Coronary artery (tissue), 2 donors: ENCODE results near the gene CLCNKA.
A peak's percentile ranks its signal among the peaks of the same experiment; 100 is the strongest.
"Not testable (repeated sequence)": the region's sequence is repeated elsewhere in the genome, so short reads cannot be mapped to it uniquely, and the experiment has no call there.

Source experiments
- DNase-seq: peaks from one replicate; pipeline ENCODE4 v3.0.0-alpha.2; 2017; ENCODE audit warnings: low spot score
- H3K27ac ChIP-seq, 2 donors: fragments of 200-600 bp; sonication (generic); one replicate each; pipeline ENCODE4 v1.5.1; 2016 to 2019
- H3K4me3 ChIP-seq: fragments of 200-600 bp; sonication (generic); 2 replicates; pipeline ENCODE4 v1.5.1; 2016; ENCODE audit warnings: mild to moderate bottlenecking, moderate library complexity
- TF ChIP-seq, protein P1 (sequence below): fragments of 200-600 bp; sonication (generic); IDR thresholded peaks from one replicate; pipeline ENCODE4 v1.5.1; 2019; ENCODE audit warnings: antibody characterized with exemption

Gene CLCNKA

DNA sequence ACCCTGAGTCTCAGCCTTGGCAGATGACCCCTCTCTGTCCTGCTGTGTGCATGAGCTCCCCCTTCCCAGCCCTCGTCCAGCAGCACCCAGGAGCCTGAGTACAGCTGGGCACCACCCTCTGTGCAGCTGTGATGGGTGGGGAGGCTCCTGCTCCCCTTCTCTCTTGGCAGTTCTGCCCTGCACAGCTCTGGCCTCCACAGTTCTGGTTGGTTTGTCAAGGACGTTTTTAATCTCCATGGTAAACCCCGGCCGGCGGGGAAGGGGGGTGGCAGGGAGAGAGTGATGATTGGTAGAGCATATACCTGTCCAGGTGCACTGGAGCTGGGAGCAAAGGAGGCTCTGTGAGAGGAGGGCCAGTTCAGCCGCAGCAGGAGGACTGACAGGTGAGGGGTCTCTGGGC lies at the start of gene CLCNKA:
CLCNKA (plus strand) TSS at position 356 of the 400 bp plus-strand sequence. CDS start 584 bp downstream, outside the sequence.
- Histone ChIP-seq H3K4me3 (no peak within 1 kb of the TSS), H3K27ac (no peak within 1 kb of the TSS)
- DNase-seq: no peak
- TF ChIP-seq, protein P1, sequence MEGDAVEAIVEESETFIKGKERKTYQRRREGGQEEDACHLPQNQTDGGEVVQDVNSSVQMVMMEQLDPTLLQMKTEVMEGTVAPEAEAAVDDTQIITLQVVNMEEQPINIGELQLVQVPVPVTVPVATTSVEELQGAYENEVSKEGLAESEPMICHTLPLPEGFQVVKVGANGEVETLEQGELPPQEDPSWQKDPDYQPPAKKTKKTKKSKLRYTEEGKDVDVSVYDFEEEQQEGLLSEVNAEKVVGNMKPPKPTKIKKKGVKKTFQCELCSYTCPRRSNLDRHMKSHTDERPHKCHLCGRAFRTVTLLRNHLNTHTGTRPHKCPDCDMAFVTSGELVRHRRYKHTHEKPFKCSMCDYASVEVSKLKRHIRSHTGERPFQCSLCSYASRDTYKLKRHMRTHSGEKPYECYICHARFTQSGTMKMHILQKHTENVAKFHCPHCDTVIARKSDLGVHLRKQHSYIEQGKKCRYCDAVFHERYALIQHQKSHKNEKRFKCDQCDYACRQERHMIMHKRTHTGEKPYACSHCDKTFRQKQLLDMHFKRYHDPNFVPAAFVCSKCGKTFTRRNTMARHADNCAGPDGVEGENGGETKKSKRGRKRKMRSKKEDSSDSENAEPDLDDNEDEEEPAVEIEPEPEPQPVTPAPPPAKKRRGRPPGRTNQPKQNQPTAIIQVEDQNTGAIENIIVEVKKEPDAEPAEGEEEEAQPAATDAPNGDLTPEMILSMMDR: no peak

DNA sequence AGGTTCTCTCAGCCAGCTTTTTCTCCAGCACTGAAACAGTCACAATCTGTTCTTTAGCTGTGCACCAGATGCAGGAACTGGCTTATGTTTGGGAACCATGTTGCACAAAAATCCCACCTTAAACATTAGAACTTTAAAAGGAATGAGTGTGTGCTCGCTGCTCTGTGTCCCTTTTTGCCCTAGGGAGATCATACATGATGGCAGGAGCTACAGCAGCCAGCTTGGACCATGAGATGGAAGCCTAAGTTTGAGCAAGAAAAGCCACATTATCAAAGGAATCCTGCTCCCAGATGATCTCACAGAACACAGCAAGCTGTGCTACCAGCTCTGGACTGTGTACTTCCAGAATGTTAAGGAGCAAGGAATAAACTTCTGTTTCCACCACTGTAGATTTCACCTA lies 49.4 kb upstream of the CLCNKA start:
- TF ChIP-seq, protein P1: no peak
- Histone ChIP-seq H3K4me3 (no peak overlapping the region), H3K27ac (no peak overlapping the region)
- no peak for DNase-seq

DNA sequence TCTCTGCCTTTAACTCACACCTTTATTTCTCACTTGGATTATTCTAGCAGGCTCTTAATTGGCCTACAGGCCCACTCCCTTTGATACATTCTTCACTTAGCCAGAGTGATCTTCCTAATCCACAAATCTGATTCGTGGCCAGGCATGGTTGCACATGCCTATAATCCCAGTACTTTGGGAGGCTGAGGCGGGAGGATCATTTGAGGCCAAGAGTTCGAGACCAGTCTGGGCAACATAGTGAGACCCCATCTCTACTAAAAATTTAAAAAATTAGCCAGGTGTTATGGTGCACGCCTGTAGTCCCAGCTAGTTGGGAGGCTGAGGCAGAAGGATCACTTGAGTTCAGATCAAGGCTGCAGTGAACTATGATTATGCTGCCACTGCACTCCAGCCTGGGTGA lies 48.1 kb upstream of the CLCNKA start:
- no peak for DNase-seq
- H3K27ac ChIP-seq: no peak overlapping the region
- TF ChIP-seq, protein P1: no peak
- no peak overlapping the region for H3K4me3 ChIP-seq

DNA sequence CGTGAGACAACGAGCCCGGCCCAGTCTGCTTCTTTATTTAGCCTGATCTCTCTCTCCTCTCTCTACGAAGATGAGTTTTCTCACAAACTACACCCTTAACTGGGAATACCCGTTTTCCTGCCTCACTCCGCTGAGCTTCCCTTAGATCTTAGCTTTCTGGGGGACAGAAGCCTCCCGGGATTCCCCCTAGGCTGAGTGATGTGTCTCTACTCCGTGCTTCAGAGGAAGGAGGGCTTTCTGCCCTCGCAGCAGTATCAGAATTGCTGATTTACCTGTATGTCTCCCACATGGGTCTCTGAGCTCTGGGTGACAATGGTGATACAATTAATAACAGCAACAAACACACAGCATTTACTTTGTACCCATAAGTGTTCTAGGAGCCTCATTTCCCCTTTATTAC lies 47.0 kb upstream of the CLCNKA start:
- Histone ChIP-seq H3K27ac (no peak overlapping the region), H3K4me3 (peak overlapping the region; percentile 100)
- TF ChIP-seq, protein P1: no peak
- DNase-seq: no peak

DNA sequence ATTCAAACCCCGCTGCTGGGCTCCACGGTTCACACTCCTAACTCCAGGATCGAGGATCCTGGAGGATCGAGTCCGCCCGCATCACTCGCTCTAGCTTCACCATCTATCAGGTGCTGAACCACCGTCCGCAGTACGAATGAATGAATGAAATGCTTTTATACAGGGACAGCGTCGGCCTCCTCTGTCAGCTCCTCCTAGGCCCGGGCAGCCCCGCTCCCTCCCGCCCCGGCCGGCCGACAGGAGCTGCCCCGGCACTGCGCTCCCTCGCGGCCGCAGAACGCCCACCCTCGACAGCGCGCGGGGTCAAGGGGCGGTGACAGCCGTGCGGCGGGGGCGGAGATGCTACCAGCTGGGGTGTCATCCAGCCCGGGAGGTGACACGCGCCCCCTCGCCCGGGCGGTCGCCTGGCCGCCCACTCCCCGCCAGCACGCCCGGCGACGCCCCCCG lies 46.5 kb upstream of the CLCNKA start:
- TF ChIP-seq, protein P1: no peak
- Histone ChIP-seq H3K4me3 (peak overlapping the region; percentile 100), H3K27ac (peak overlapping the region; percentile 45 to 88)
- DNase-seq: no peak

DNA sequence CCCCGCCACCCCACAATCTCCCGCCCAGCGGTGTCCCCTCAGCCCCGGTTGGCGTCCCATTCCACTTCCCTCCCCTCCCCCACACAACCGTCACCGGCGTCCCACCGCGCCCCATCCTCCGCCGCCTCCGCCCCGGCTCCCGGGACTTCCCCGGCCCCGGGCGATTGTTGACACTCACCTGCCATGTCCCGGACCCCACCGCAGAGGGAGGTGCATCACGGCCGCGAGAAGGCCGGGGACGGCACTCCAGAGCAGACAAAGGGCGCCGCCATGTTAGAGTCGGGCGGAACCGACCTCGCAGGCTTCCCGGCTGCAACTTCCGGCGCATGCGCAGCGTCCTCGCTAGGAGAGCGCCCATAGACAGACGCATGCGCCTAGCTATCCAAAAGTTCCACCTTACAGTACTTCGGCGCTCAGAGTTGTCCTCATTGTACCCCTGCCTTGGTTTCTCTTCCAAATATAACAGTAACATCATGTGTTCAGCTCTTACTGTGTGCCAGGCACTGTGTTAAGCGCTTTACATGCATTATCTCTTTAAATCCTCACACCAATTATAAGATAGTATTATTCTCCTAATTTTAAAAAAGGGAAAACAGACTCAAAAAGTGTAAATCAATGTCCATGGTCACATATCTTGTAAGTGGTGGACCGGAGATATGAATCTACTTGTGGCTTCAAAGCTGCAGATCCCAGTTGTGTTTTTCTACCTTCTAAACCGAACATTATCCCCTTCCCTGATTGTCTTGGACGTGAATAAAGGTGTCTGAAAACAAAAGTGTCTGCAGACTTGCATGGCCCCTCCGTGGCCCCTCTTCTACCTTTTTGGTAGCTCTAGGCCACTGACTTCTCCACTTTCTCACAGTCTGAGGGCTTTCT lies 45.8 kb upstream of the CLCNKA start, which contains the start of gene ZBTB17:
ZBTB17 (minus strand) TSS at position 297 of the 876 bp plus-strand sequence. CDS start 27,606 bp downstream, outside the sequence.
- DNase-seq: peak; percentile 91
- Histone ChIP-seq H3K4me3 (peak within 1 kb of the TSS; percentile 100), H3K27ac (peak within 1 kb of the TSS; percentile 45 to 88)
- TF ChIP-seq, protein P1: no peak

DNA sequence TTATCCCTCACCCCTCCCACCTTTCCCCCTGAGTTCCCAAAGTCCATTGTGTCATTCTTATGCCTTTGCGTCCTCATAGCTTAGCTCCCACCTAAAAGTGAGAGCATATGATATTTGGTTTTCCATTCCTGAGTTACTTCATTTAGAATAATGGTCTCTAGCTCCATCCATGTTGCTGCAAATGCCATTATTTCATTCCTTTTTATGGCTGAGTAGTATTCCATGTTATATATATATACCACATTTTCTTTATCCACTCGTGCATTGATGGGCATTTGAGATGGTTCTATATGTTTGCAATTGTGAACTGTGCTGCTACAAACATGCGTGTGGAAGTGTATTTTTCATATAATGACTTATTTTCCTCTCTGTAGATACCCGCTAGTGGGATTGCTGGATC lies 43.9 kb upstream of the CLCNKA start:
- not testable (repeated sequence) for DNase-seq, H3K27ac ChIP-seq, H3K4me3 ChIP-seq
